Loucy (cell line): ENCODE results near the gene SRC.

ENCODE experiments used
- EZH2phosphoT487 ChIP-seq: fragments of 200-600 bp; IDR thresholded peaks from 2 replicates; pipeline ENCODE4 v1.6.1; 2018; ENCODE audit warnings: antibody characterized with exemption, mild to moderate bottlenecking, moderate library complexity, borderline replicate concordance
- TF ChIP-seq, protein P1 (sequence below): fragments of 200-600 bp; sonication (generic); conservative IDR thresholded peaks from 2 replicates; pipeline ENCODE4 v1.5.1; 2014; ENCODE audit warnings: mild to moderate bottlenecking, antibody characterized with exemption, low read length

DNA sequence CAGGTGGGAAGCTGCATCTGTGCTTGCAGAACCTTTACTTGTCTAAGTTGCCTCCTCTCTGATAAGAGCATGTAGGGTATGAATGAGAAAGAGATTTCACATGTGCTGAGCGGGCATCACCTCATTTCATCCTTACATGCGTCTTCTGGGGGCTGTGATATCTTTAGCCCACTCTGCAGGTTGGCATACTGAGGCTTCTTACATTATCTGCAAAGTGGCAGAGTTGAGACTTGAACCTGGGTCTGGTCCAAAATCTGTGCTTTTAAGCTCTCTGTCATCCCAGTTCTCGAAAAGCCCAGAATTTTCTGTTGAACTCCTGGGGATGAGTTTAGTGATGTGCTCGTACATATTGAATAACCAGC is 2.0 kb upstream of the SRC start:
- TF ChIP-seq, protein P1, sequence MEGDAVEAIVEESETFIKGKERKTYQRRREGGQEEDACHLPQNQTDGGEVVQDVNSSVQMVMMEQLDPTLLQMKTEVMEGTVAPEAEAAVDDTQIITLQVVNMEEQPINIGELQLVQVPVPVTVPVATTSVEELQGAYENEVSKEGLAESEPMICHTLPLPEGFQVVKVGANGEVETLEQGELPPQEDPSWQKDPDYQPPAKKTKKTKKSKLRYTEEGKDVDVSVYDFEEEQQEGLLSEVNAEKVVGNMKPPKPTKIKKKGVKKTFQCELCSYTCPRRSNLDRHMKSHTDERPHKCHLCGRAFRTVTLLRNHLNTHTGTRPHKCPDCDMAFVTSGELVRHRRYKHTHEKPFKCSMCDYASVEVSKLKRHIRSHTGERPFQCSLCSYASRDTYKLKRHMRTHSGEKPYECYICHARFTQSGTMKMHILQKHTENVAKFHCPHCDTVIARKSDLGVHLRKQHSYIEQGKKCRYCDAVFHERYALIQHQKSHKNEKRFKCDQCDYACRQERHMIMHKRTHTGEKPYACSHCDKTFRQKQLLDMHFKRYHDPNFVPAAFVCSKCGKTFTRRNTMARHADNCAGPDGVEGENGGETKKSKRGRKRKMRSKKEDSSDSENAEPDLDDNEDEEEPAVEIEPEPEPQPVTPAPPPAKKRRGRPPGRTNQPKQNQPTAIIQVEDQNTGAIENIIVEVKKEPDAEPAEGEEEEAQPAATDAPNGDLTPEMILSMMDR, result no peak
- TF ChIP-seq EZH2phosphoT487, result no peak
